Endothelial cell of hepatic sinusoid (primary cell): Measurements from ENCODE around the gene HYAL3.

ENCODE experiments used
- in situ Hi-C: cut with HindIII; loops from 2 replicates; pipeline ENCODE4 v1.10.0; 2017; ENCODE audit warnings: low sequenced_read_pairs

The HYAL3 gene

GRCh38 chr3:50298836-50299637, at the start of gene HYAL3, which contains the start of gene NAA80:
TSS of gene HYAL3 (minus strand) at chr3:50299405. CDS start at chr3:50295602, 3,803 bp downstream.
TSS of gene NAA80 (minus strand) at chr3:50299405. CDS start at chr3:50297463, 1,942 bp downstream.
- in situ Hi-C loops = no loop called here

DNA sequence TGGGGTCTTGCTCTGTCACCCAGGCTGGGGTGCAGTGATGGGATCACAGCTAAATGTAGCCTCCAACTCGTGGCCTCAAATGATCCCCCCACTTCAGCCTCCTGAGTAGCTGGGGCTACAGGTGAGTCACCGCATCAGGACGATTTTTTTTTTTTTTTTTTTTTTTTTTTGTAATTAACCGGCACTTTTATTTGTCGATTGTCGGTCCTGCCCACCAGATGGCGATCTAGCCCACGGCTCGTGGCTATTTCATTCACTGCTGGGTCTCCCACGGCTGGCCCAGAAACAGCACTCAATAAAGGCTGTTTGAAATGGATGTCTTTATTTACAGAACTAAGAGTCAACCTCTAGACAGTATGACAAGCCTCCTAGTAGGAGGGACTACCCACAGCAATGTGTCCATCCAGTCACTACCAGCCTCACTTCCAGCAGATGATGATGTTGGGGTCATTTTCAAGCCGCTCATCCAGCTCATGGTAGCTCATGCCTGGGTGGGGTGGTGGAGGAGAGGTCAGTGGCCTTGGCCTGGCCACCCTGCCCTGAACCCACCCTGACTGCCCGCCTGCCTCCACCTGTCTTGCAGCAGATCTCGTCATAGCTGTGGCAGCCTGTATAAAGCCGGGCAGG, 48.1 kb upstream of the HYAL3 start:
- in situ Hi-C loops = no loop called here

- in situ Hi-C loops = no loop called here
Observed at GRCh38 chr3:50345586-50346234, 46.5 kb upstream of the HYAL3 start, which contains the start of gene ZMYND10. TSS of gene ZMYND10 (minus strand) at chr3:50345732. CDS start at chr3:50345579, 153 bp downstream.

DNA sequence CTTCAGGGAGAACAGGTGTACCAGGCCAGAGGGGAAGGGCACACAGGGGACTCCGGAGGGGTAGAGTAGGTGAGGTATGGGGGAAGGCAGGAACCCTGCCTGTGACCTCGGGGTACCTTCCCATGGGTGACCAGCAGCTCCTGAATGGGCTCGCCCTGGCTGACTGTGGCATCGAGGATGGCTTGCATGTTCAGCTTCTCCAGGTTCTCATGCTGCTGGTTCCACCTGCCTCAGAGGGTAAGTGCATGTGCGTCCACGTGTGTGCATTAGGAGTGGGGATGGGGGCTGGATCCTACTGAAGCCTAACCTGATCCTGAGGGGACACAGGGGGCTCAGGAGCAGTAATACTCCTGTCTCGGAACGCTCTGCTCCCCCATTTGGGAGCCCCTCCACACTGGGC, 45.8 kb upstream of the HYAL3 start:
- in situ Hi-C loops = no loop called here

- in situ Hi-C loops = no loop called here
Observed at GRCh38 chr3:50342813-50343633, 43.8 kb upstream of the HYAL3 start.

DNA sequence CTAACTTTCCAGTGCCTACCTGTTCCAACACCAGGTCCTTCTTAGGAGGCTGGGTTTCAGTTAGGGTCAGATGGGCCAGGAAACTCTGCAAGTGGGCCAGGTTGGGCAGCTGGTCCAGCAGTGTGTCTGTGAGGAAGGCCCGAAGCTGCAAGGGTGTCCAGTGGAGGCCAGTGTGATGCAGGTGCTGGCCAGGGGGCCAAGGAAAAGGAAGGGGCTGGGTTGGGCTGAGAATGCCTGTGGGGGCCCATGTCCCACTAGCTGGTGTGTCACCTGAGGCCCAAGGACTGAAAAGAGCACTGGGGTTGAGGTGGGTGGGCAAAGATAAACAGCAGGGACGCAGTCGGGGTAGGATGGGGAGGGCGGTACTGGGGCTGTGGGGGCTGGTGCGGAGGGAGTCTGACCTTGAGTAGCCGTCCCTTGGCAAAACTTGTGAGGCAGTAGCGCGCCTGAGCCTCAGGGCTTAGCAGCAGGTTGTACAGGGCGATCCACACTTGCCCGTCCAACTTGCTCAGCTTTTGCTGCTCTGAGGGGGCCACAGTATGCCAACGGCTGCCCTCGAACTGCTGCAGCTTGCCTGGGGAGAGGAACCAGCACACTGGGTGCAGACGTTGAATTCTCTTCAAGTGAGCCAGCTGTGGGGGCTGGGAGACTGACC, 42.9 kb upstream of the HYAL3 start:
- in situ Hi-C loops = no loop called here

DNA sequence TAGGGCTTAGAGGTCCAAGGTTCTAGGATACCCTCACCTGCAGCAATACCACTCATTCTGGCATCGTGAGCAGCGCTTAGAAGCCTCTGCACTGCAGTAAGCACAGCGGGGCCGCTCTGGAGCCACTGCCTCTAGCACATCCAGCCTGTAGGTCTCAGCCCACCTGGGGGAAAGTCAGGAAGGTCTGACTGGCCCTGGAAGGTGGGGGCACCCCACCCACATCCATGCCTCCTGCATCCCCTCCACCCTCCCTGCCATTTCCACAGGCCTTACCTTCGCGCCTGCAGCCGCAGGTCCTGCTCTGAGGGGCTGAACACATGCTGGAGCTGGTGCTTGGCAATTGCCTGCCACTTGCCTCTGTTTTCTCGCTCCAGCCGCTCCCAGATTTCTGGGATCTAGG, 42.3 kb upstream of the HYAL3 start:
- in situ Hi-C loops = no loop called here

DNA sequence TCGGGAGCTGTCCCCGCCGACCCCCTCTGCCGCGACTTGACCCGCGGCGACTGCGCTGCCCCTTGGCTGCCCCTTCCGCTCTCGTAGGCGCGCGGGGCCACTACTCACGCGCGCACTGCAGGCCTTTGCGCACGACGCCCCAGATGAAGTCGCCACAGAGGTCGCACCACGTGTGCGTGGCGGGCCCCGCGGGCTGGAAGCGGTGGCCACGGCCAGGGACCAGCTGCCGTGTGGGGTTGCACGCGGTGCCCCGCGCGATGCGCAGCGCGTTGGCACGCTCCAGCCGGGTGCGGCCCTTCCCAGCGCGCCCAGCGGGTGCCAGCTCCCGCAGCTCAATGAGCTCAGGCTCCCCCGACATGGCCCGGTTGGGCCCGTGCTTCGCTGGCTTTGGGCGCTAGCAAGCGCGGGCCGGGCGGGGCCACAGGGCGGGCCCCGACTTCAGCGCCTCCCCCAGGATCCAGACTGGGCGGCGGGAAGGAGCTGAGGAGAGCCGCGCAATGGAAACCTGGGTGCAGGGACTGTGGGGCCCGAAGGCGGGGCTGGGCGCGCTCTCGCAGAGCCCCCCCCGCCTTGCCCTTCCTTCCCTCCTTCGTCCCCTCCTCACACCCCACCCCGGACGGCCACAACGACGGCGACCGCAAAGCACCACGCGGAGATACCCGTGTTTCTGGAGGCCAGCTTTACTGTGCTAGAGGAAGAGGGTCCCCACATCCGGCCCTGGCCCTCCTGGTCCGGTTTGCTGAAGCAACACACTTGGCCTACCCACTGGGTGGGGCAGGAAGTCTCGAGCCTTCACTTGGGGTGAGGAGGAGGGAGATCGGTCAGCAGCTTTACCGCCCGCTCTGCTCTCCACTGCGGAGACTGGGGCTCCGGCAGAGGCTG, 41.5 kb upstream of the HYAL3 start, which contains the start of gene RASSF1:
Gene RASSF1 (minus strand): TSS at position 389 of the 882 bp plus-strand sequence. CDS start 31 bp downstream, at position 358.
- in situ Hi-C loops = no loop called here

- in situ Hi-C loops = no loop called here
Observed at GRCh38 chr3:50340147-50340447, 40.9 kb upstream of the HYAL3 start.

GRCh38 chr3:50339485-50340146, 40.4 kb upstream of the HYAL3 start:
- in situ Hi-C loops = no loop called here

GRCh38 chr3:50338965-50339364, 39.8 kb upstream of the HYAL3 start:
- in situ Hi-C loops = no loop called here

- in situ Hi-C loops = no loop called here
Observed at GRCh38 chr3:50337175-50337861, 38.1 kb upstream of the HYAL3 start.

- in situ Hi-C loops = no loop called here
Observed at GRCh38 chr3:50336452-50337174, 37.4 kb upstream of the HYAL3 start.

- in situ Hi-C loops = no loop called here
Observed at GRCh38 chr3:50334339-50335075, 35.3 kb upstream of the HYAL3 start.

DNA sequence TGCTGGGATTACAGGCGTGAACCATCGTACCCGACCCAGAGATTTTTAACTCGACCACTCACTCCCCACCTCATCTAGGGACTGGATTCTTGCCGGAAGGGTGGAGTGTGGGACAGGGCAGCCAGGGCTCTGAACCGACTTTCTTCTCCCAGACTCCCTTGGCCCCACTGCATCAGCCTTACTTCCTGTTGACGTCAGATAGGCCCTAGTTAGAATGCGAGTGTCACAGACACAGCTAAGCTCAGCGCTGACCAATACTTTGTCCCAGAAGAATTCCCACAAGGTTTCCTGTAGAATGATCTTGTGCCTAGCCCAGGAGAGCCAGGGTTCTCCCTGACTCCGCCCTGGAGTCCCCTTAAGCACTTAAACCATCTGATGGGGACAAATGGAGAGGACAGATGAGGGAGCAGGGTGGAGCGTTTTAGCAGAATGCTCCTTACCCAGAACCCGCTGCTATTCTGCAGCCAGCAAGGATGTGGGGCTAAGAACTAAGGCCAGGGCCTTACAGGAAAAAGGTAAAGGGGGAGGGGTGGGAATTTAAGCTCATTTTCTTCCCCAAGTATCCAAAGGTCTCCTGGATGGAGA, 34.6 kb upstream of the HYAL3 start:
- in situ Hi-C loops = no loop called here

- in situ Hi-C loops = no loop called here
Observed at GRCh38 chr3:50331364-50331907, 32.2 kb upstream of the HYAL3 start.
